HepG2 (cell line): ENCODE data around the gene SGF29. TPM values are rescaled to one million over a fixed set of nuclear protein-coding genes. Genes with fewer than 3 reads are reported as not detected.

ENCODE experiments used
- BRCA1 ChIP-seq: sonication (generic); formaldehyde crosslinking; IDR thresholded peaks from 2 replicates; pipeline ENCODE4 v1.4.0; 2020; ENCODE audit warnings: missing genetic modification reagents
- CENPX ChIP-seq: sonication (generic); formaldehyde crosslinking; IDR thresholded peaks from 2 replicates; pipeline ENCODE4 v1.9.0; 2021; ENCODE audit warnings: mild to moderate bottlenecking, missing genetic modification reagents, moderate library complexity
- GATAD1 ChIP-seq: IDR thresholded peaks from 2 replicates; pipeline ENCODE4 v1.6.1; 2016; ENCODE audit warnings: missing genetic modification reagents, missing compliant biosample characterization
- HNF4A ChIP-seq: sonication (generic); formaldehyde crosslinking; IDR thresholded peaks from 2 replicates; pipeline ENCODE4 v1.4.0; 2020; ENCODE audit warnings: missing genetic modification reagents
- MAFK ChIP-seq, 2 experiments: IDR thresholded peaks in 1 of 2; conservative IDR thresholded peaks in 1 of 2; 2 replicates each; pipeline ENCODE4 v1.6.1; 2011; ENCODE audit warnings: improper control_type of control experiment in 2 of 2, low read length in 2 of 2
- MBD4 ChIP-seq: IDR thresholded peaks from 2 replicates; pipeline ENCODE4 v1.6.1; 2012; ENCODE audit warnings: low read length, inconsistent platforms, borderline replicate concordance
- MYNN ChIP-seq: sonication (generic); formaldehyde crosslinking; IDR thresholded peaks from 2 replicates; pipeline ENCODE4 v1.4.0; 2020; ENCODE audit warnings: mild to moderate bottlenecking, low read depth, missing genetic modification reagents
- RELA ChIP-seq: sonication (generic); formaldehyde crosslinking; IDR thresholded peaks from 2 replicates; pipeline ENCODE4 v1.4.0; 2020; ENCODE audit warnings: missing genetic modification reagents
- SMAD3 ChIP-seq: sonication (generic); formaldehyde crosslinking; IDR thresholded peaks from 2 replicates; pipeline ENCODE4 v1.4.0; 2020; ENCODE audit warnings: missing genetic modification reagents
- SOX5 ChIP-seq: IDR thresholded peaks from 2 replicates; pipeline ENCODE4 v1.6.1; 2016; ENCODE audit warnings: borderline replicate concordance
- TOPORS ChIP-seq: sonication (generic); formaldehyde crosslinking; IDR thresholded peaks from 2 replicates; pipeline ENCODE4 v1.8.0; 2023; ENCODE audit warnings: mild to moderate bottlenecking, missing genetic modification reagents
- YEATS2 ChIP-seq: sonication (generic); formaldehyde crosslinking; IDR thresholded peaks from 2 replicates; pipeline ENCODE4 v1.4.0; 2020; ENCODE audit warnings: missing genetic modification reagents, borderline replicate concordance
- ZNF3 ChIP-seq: IDR thresholded peaks from 2 replicates; pipeline ENCODE4 v1.7.0; 2017; ENCODE audit warnings: inconsistent platforms
- ZNF354B ChIP-seq: sonication (generic); formaldehyde crosslinking; IDR thresholded peaks from 2 replicates; pipeline ENCODE4 v1.8.0; 2022; ENCODE audit warnings: mild to moderate bottlenecking, missing genetic modification reagents
- ZNF484 ChIP-seq: sonication (generic); formaldehyde crosslinking; IDR thresholded peaks from 2 replicates; pipeline ENCODE4 v1.5.1; 2020; ENCODE audit warnings: mild to moderate bottlenecking, low read depth, missing genetic modification reagents, borderline replicate concordance
- ZNF564 ChIP-seq: sonication (generic); formaldehyde crosslinking; IDR thresholded peaks from 2 replicates; pipeline ENCODE4 v1.8.1; 2023; ENCODE audit warnings: mild to moderate bottlenecking, missing genetic modification reagents
- ZNF572 ChIP-seq: sonication (generic); formaldehyde crosslinking; IDR thresholded peaks from 2 replicates; pipeline ENCODE4 v1.5.1; 2020; ENCODE audit warnings: mild to moderate bottlenecking, missing genetic modification reagents
- ZNF614 ChIP-seq: IDR thresholded peaks from 2 replicates; pipeline ENCODE4 v1.6.1; 2018; ENCODE audit warnings: missing biosample characterization, missing genetic modification reagents, inconsistent platforms, borderline replicate concordance
- ZNF761 ChIP-seq: sonication (generic); formaldehyde crosslinking; conservative IDR thresholded peaks from 2 replicates; pipeline ENCODE4 v1.4.0; 2020; ENCODE audit warnings: mild to moderate bottlenecking, missing genetic modification reagents
- ZNF776 ChIP-seq: sonication (generic); formaldehyde crosslinking; IDR thresholded peaks from 2 replicates; pipeline ENCODE4 v1.4.0; 2020; ENCODE audit warnings: mild to moderate bottlenecking, missing genetic modification reagents
- ZNF788 ChIP-seq: sonication (generic); formaldehyde crosslinking; IDR thresholded peaks from 2 replicates; pipeline ENCODE4 v1.5.0; 2020; ENCODE audit warnings: mild to moderate bottlenecking, missing genetic modification reagents, borderline replicate concordance
- polyA plus RNA-seq, 8 experiments: library from polyadenylated mRNA; depleted of rRNA in 3 of 8; stranded (reverse) in 7 of 8; unstranded in 1 of 8; fragments of >200 nt; fragmentation: Illumina TruSeq in 4 of 8; extraction: Trizol in 4 of 8; gene quantifications; 2 replicates each; pipeline versions ENCODE4 v1.2.1 to v1.2.3, GENCODE V29; 2011 to 2016; ENCODE audit warnings: low read depth in 4 of 8, missing spikeins in 1 of 8, mixed read lengths in 1 of 8; ENCODE audit not compliant: insufficient read depth in 1 of 8
- total RNA-seq, 5 experiments: library from RNA; depleted of rRNA; stranded (reverse); fragments of >200 nt; fragmentation: Illumina TruSeq; extraction: Trizol; gene quantifications; 2 replicates each; pipeline ENCODE4 v1.2.3, GENCODE V29; 2016; ENCODE audit warnings: low read depth in 1 of 5
- TF ChIP-seq, protein P1 (sequence below): sonication (generic); formaldehyde crosslinking; conservative IDR thresholded peaks from 2 replicates; pipeline ENCODE4 v1.8.0; 2022; ENCODE audit warnings: mild to moderate bottlenecking, moderate library complexity, missing genetic modification reagents
- TF ChIP-seq, protein P2 (sequence below): sonication (generic); formaldehyde crosslinking; IDR thresholded peaks from 2 replicates; pipeline ENCODE4 v1.5.0; 2020; ENCODE audit warnings: mild to moderate bottlenecking, missing genetic modification reagents
- TF ChIP-seq, protein P3 (sequence below): sonication (generic); formaldehyde crosslinking; IDR thresholded peaks from 2 replicates; pipeline ENCODE4 v1.5.1; 2020; ENCODE audit warnings: mild to moderate bottlenecking, missing genetic modification reagents, moderate library complexity
- TF ChIP-seq, protein P4 (sequence below): sonication (generic); formaldehyde crosslinking; IDR thresholded peaks from 2 replicates; pipeline ENCODE4 v1.8.0; 2022; ENCODE audit warnings: low read depth, missing genetic modification reagents

Gene SGF29
- total and polyA plus RNA-seq, 2 of the 13 experiments (the other 11 are each of a cell fraction or from before 2014, with no cell fraction given), result 5.0 to 29.4 TPM

DNA sequence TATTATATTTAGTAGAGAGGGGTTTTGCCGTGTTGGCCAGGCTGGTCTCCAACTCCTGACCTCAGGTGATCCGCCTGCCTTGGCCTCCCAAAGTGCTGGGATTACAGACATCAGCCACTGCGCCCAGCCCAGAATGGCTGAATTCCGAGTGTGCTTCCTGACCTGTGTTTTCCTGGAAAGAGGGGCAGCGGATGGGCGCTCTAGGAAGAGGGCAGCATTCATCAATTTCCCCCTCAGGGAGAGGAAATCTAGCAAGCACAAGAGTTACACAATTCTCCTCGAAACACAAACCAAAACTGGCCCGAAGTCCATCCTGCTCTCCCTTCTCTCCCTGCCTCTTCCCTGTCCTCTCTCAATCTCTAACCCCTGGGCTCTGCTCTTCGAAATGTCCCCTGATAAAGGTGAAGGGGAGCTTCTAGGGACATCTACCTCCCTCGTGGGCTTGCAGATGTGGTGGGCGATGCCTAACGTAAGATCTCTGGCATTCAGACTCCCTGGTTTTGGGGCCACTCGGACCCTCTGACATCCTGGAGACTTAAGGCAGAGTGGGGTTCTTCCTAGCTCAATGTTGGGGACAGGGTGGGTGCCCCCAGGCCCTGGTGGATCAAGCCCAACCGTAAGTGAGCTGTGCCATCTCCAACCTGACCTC is 48.1 kb upstream of the SGF29 start (continued):
- TF ChIP-seq, protein P1, sequence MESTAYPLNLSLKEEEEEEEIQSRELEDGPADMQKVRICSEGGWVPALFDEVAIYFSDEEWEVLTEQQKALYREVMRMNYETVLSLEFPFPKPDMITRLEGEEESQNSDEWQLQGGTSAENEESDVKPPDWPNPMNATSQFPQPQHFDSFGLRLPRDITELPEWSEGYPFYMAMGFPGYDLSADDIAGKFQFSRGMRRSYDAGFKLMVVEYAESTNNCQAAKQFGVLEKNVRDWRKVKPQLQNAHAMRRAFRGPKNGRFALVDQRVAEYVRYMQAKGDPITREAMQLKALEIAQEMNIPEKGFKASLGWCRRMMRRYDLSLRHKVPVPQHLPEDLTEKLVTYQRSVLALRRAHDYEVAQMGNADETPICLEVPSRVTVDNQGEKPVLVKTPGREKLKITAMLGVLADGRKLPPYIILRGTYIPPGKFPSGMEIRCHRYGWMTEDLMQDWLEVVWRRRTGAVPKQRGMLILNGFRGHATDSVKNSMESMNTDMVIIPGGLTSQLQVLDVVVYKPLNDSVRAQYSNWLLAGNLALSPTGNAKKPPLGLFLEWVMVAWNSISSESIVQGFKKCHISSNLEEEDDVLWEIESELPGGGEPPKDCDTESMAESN (CRISPR knock-in tag), result no peak
- TF ChIP-seq GATAD1 (0 out of 2 replicates have a peak, but pooled peaks have one; percentile 45), MYNN (CRISPR knock-in tag) (no peak), ZNF788 (CRISPR knock-in tag) (peak; percentile 68; the same call in 1 of the 2 replicates), ZNF761 (peak; percentile 49; the same call in 1 of the 2 replicates), MAFK (conservative IDR thresholded peaks at IDR 0.05 in 1 of 2, IDR thresholded peaks at IDR 0.05 in 1 of 2; ENCODE audit: low read length in 2 of 2) (no peak), ZNF572 (no peak), ZNF564 (CRISPR knock-in tag) (no peak), SOX5 (CRISPR knock-in tag) (peak; percentile 76), TOPORS (CRISPR knock-in tag) (no peak), YEATS2 (CRISPR knock-in tag) (no peak), RELA (CRISPR knock-in tag) (no peak), BRCA1 (CRISPR knock-in tag) (0 out of 2 replicates have a peak, but pooled peaks have one; percentile 73), SMAD3 (0 out of 2 replicates have a peak, but pooled peaks have one; percentile 45), ZNF354B (CRISPR knock-in tag) (no peak), ZNF776 (no peak), ZNF3 (CRISPR knock-in tag) (no peak), MBD4 (no peak), ZNF484 (no peak), HNF4A (CRISPR knock-in tag) (peak; percentile 93), CENPX (no peak), ZNF614 (peak; percentile 50; the same call in 1 of the 2 replicates)
- TF ChIP-seq, protein P2, sequence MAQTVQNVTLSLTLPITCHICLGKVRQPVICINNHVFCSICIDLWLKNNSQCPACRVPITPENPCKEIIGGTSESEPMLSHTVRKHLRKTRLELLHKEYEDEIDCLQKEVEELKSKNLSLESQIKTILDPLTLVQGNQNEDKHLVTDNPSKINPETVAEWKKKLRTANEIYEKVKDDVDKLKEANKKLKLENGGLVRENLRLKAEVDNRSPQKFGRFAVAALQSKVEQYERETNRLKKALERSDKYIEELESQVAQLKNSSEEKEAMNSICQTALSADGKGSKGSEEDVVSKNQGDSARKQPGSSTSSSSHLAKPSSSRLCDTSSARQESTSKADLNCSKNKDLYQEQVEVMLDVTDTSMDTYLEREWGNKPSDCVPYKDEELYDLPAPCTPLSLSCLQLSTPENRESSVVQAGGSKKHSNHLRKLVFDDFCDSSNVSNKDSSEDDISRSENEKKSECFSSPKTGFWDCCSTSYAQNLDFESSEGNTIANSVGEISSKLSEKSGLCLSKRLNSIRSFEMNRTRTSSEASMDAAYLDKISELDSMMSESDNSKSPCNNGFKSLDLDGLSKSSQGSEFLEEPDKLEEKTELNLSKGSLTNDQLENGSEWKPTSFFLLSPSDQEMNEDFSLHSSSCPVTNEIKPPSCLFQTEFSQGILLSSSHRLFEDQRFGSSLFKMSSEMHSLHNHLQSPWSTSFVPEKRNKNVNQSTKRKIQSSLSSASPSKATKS (CRISPR knock-in tag), result no peak
- TF ChIP-seq, protein P3, sequence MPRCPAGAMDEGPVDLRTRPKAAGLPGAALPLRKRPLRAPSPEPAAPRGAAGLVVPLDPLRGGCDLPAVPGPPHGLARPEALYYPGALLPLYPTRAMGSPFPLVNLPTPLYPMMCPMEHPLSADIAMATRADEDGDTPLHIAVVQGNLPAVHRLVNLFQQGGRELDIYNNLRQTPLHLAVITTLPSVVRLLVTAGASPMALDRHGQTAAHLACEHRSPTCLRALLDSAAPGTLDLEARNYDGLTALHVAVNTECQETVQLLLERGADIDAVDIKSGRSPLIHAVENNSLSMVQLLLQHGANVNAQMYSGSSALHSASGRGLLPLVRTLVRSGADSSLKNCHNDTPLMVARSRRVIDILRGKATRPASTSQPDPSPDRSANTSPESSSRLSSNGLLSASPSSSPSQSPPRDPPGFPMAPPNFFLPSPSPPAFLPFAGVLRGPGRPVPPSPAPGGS (CRISPR knock-in tag), result no peak
- TF ChIP-seq, protein P4, sequence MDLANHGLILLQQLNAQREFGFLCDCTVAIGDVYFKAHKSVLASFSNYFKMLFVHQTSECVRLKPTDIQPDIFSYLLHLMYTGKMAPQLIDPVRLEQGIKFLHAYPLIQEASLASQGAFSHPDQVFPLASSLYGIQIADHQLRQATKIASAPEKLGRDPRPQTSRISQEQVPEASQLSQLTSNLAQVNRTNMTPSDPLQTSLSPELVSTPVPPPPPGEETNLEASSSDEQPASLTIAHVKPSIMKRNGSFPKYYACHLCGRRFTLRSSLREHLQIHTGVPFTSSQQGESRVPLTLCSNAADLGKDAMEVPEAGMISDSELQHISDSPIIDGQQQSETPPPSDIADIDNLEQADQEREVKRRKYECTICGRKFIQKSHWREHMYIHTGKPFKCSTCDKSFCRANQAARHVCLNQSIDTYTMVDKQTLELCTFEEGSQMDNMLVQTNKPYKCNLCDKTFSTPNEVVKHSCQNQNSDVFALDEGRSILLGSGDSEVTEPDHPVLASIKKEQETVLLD, result no peak
